ENCODE results near the gene WNK2.
"Not testable (repeated sequence)": the region's sequence is repeated elsewhere in the genome, so short reads cannot be mapped to it uniquely, and the experiment has no call there.

WNK2 gene

DNA sequence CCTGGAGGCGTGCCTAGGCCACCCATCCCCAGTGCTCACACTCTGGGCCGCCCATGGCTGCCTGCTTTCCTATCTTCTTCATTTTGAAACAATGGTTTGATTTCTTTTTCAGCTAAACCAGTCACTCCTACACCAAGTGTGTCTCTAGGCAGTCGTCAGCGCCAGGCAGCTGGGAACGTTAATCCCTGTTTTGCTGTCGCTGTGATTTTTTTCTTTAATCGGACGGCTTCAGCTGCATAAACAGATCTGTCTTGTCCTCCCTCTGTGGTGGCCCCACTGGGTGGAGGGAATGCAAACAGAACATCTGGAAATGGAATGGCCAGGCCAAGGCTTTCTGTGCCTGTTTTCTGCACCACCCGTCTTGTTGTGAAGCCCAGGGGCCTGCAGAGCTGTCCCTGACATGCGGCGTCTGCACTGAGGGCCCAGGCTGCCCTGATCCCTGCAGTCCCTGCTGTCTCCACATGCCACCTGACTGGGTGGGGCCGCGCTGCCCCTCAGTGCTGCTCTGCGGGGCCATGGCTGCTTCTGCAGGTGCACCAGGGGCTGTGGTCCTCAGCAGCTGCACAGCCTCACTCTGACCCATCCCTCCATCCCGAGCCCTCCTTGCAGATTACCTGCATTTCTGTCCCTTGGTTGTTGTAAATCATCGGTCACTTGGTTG, 51.5 kb downstream of the WNK2 start:
- DNase-seq (ENCODE audit: low read depth in 3 of 3, low spot score in 1 of 3): no peak

DNA sequence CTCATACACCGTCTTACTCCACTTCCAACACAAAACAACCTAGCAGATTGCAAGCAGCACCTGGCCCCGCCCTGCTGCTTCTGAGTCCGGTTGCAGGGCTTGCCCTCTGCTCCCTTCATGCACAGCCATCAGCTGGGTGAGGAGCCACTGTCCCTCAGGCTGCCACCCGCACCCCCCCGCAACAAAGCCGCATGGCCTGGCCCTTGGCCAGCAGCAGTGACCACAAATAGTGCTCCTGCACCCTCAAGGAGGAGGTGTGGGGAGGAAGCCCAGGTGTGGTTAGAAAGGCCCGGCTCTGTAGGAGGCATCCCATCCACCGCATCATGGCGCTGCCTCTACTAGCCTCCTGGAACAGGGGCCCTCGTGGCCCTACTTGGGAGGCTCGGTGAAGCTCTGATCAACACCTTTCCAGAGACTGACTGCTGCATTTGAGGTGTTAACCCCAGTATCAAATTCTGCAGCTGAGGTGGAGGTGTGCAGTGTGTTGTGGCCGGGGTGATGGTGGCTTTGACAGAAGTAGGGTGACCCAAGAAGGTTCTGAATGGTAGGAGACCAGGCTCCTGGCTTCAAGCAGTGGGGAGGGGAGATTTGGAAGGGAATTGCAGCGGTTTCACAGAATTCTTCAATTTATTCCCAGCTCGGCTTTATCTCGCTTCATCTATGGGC, 52.7 kb downstream of the WNK2 start:
- no peak for DNase-seq (ENCODE audit: low read depth in 3 of 3, low spot score in 1 of 3)

DNA sequence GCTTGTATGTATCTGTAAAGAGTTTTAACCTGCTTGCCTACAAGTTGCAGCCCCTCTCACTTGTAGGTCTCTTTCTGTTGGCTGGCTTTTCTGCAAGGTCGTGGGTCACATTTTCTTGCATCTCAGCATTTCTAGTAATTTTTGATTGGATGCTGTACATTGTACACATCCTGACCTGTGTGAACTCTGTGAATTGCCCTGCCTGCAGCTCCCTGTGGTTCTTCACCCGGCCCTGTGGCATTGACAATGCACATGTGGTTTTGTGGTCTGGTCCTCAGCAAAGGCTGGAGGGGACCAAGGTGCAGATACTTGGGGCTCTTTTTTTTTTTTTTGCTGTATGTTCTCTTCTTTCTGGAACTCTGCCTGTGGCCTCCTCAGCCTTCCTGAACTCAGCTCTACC, 53.6 kb downstream of the WNK2 start:
- DNase-seq (ENCODE audit: low read depth in 3 of 3, low spot score in 1 of 3): no peak

DNA sequence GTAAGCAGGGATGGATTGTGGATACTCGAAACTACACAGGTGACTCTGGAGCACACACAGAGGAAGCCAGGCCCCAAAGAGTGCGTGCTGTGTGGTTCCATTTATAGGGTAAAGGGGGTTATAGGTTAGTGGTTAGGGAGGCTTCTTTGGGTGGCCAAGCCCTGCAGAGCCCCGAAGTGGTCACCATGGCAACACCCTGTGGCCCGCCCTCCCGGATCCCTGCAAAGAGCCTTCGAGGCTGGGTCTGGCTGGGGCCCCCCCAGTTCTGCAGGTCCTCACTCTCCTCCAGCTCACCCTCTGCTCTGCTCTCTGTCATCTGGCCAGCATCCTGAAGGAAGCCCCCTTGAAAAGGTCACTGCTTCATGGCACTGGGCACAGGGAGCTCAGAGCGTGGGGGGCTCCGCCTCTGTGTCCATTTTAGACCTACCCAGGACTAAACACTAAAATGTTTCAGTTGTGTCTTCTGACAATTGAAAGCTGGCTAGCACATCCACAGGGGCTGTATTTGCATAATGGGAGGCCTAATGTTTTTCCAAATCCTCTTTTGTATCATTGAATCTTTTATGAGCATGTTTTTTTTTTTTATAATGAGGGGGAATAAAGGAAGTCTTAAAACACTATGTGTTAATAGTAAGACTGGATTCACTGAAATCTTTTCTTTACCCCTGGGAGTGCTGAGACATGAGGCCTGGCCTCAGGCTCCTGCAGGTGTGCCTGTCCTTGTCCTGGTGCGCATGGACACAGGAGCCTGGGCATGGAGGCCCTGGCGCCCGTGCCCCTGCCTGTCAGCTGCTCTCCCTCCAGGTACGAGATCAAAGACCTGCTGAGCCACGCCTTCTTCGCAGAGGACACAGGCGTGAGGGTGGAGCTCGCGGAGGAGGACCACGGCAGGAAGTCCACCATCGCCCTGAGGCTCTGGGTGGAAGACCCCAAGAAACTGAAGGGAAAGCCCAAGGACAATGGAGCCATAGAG, 55.3 kb downstream of the WNK2 start:
- DNase-seq (ENCODE audit: low read depth in 3 of 3, low spot score in 1 of 3): no peak

DNA sequence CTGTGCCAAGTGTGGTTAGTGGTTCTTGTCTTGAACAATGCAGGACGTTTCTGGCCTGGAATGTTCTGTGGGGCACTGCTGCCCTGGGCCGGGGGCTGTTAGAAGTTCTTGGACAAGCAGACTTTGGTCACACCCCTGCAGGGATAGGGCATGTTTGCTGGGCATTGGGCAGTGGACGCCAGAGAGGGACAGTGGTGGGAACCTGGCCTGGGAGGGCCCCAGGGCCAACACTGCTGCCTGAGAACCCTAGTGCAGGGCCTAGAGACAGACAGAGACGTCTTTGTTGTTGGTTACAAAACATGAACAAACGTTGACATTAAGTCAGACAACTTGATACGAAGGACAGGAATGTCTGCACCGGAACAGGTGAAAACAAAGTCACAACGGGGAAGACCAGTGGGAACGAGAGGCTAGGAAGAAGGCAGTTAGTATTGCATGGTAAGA, 57.0 kb downstream of the WNK2 start:
- DNase-seq (ENCODE audit: low read depth in 3 of 3, low spot score in 1 of 3): no peak

DNA sequence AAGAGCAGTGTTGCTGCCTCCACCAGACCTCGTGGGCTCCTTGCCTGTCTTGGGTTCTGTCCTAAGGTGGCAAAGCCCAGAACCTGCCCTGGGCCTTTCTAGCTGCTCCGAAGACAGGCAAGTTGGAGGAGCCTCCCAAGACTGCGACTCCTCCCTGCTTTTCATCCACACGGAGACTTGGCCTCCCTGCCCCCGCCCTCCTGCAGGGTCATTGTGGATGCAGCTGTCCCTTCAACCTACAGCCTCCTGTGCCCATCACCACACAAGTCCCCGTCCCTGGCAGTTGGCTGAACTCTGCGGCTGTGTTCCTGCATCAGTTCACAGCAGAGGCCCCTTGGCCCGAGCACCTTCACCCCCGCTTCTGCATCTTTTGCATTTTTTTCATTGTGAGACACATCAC, 59.2 kb downstream of the WNK2 start:
- no peak for DNase-seq (ENCODE audit: low read depth in 3 of 3, low spot score in 1 of 3)

DNA sequence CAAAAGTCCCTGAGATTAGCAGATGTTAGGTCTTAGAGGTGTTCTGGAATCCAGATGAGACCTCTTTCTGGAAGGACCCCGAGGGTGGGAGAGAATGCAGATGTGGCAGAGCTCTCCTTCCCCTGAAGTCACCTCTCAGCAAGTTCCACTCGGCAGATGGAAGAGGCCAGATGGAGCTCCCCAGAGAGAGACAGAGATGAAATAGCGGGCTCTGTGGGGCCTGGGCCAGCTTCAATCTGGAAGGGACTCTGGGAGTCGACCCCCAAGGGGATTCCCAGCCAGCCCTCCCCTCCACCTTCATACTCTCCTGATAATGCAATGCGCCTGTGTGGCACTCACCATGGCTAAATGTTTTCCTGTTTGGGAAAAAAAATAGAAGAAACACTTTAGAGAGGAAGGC, 60.2 kb downstream of the WNK2 start:
- no peak for DNase-seq (ENCODE audit: low read depth in 3 of 3, low spot score in 1 of 3)

DNA sequence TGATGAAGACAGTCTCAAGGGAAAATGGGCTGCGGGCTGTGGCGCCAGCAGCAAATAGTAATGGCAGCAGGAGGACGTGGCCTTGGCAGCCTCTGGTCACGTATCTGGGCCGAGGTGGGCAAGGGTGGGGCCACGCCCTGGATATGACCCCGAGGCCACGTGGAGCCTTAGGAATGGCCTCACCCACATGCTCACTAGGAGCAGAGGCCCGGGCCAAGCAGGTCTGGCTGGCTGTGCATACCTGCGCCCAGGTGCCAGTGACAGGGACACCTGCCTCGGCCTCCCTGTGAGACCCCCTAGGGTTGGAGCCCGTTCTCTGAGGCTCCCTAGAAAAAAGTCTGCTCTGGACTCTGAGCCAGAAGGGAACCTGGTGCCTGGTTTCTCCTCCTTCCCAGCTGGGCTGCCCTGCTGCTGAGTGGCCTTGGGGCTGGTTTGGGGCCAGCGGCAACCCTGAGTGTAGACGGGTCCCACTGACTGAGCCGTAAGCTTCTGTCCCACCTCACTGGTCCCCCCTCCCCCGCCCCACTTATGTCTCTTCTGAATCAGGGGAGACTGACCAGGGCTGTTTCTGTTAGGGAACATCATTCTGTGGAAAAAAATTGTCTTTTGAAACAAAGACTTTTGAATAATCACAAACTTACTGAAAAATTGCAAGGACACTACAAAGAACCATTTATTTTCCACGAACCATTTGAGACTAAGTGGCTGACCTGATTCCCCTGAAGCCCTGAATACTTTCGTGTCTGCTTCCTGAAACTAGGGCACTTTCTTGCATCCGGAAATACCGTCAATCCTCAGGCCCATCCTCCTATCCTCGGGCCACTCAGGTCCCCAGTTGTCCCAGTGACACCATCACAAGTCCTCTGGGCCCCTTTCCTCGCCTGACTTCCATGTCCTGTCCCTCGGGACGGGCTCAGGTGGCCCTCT, 60.8 kb downstream of the WNK2 start:
- DNase-seq (ENCODE audit: low read depth in 3 of 3, low spot score in 1 of 3): no peak

DNA sequence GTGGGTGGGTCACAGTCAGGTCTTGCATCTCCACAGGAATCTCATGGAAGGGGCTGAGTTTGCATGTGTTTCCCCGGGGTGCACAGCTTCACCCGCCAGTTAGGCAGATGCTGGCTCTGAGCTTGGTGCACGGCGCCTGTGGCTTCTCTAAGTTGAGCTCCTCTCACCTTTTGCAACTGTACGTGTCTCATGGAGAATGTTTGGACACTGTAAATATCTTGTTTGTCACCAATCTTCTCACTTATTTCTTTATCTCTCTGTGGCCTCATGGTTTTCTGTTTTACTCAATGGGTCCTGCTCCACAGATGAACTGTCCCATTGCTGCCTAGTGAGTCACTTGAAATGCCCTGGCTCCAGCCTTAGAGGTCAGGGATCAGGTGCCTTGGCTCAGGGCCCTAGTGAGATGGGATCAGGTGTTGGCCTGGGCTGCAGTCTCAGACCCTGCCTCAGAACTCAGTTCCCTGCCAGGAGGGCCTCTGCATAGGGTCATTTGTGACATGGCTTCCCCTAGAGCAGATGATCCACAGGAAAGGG, 61.6 kb downstream of the WNK2 start:
- no peak for DNase-seq (ENCODE audit: low read depth in 3 of 3, low spot score in 1 of 3)

DNA sequence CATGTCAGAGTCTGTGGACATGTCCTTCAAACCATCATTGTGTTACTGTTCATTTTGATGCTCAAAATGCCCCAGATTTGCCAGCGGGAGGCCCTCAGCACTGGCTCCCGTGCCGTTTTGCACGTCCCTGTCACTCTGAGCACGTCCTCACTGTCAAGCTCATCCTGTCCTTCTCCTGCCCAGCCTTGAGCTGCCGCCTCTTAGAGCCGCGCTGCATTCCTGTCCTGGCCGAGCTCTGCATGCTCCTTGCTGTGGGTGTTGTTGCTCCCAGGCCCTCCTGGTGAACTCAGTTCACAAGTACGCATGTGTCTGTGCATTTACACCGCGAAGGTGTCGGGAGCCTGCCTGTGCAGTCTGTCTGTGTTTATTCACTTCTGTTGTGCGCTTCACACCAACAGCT, 62.2 kb downstream of the WNK2 start:
- no peak for DNase-seq (ENCODE audit: low read depth in 3 of 3, low spot score in 1 of 3)

DNA sequence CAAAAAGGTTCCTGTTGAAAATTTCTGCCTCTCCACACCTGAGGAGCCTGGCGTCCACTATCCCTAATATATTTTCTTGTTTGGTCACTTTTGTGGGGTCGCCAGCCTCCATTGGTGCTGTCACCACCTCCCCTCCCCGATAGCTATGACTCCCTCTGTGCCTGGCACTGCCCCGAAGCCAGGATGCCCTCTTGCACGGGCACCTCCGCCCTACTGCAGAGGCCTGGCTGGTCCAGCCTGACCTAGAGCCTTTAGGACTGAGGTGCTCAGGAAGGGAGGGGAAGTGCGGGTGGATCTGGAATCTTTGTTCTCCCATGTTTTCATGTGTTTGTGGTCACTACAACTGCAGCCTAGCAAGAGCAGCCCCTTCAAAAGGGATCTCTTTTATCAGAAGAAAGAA, 62.6 kb downstream of the WNK2 start:
- no peak for DNase-seq (ENCODE audit: low read depth in 3 of 3, low spot score in 1 of 3)

DNA sequence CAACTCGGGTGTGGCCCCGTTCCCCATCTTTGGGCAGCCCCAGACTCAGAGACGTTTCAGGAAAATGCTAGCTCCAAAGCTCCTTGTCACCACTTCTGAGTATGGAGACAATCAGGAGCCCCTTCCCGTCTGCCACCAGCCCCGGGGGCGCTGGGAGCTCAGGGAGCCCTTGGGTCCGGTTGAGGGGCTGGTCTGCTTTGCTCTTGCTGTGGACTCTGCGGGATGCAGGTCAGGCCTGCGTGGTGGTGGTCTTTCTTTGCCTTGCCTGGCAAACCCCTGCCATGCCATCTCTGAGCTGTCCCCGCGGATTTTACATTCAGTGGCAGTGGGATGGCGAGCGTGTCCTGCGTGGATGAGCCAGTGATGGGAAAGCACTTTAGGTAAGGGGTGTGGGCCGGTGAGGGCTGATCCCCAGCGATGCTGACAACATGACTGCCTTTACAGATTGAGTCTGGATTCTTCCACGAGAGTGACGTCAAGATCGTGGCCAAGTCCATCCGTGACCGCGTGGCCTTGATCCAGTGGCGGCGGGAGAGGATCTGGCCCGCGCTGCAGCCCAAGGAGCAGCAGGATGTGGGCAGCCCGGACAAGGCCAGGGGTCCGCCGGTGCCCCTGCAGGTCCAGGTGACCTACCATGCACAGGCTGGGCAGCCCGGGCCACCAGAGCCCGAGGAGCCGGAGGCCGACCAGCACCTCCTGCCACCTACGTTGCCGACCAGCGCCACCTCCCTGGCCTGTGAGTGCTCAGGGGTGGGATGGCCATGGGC, 63.3 kb downstream of the WNK2 start:
- no peak for DNase-seq (ENCODE audit: low read depth in 3 of 3, low spot score in 1 of 3)

DNA sequence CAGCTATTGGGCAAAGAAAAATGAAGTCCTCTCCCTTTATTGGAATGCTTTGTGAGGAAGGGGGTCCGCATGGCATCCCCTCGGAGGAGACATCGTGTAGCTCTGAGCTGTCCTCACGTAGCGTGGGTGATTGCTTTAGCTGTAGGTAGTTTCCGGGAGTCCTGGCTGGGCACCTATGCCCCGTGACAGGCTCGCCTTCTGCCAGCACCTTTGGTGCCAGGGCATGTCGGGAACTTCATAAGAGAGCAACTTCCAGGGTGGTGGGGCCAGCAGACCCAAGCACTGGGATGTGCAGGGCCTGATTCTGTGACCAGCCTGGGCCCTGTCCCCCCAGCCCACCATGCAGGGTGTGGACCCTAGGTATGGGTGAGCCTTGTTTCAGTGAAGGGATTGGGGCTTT, 64.0 kb downstream of the WNK2 start:
- DNase-seq (ENCODE audit: low read depth in 3 of 3, low spot score in 1 of 3): no peak

DNA sequence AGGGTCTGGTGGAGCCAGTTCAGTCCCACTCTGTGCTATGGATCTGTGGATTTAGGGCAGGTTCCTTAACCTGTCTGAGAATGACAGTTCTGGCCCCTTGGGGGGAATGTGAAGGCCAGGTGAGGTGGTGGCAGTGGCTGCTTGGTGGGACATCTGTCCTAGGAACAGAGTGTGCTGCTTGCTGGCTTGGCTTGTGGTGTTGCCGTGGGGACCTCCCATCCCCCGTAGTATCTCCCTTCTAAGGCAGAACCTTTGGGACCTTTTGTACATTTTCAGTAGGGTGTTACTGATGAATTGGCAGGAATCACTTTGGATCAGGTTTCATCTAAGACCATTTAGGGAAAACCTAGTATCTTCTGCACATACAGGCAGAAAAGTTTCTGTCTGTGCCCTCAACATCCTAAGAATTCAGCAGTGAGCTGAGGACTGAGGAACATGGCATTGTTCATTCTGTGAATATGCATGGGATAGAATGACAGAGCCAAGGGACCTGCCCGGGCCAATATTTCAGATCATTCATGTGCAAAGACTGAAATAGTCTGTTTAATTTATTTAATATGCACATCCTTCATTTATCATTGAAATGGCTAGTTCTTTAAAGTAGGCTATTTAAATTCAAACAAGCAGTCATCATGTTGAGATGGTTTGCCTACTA, 64.6 kb downstream of the WNK2 start:
- no peak for DNase-seq (ENCODE audit: low read depth in 3 of 3, low spot score in 1 of 3)

DNA sequence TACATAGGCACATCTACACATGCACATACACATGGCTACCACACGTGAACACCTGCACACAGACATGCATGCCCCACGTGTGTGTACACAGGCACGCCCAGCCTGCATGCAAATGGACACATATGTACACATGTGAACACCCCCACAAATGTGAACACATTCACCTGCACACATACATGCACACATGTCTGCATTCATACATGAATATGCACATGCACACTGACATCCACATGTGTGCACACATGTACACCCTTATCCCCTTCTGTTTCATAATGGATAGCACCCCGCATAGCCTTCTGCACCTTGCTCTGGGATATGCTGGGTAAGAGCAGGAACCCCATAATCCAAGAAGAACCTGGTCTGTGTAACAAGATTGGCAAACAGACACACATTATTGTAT, 66.2 kb downstream of the WNK2 start:
- DNase-seq (ENCODE audit: low read depth in 3 of 3, low spot score in 1 of 3): no peak

DNA sequence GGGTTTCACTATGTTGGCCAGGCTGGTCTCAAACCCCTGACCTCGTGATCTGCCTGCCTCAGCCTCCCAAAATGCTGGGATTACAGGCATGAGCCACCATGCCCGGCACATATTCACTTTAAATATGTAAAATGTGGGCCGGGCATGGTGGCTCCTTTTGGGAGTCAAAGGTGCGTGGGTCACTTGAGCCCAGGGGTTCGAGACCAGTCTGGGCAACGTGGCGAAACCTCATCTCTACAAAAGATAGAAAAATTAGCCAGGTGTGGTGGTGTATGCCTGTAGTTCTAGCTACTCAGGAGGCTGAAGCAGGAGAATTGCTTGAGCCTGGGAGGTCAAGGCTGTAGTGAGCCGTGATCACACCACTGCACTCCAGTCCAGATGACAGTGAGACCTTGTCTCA, 67.4 kb downstream of the WNK2 start:
- not testable (repeated sequence) for DNase-seq (ENCODE audit: low read depth in 3 of 3, low spot score in 1 of 3)

DNA sequence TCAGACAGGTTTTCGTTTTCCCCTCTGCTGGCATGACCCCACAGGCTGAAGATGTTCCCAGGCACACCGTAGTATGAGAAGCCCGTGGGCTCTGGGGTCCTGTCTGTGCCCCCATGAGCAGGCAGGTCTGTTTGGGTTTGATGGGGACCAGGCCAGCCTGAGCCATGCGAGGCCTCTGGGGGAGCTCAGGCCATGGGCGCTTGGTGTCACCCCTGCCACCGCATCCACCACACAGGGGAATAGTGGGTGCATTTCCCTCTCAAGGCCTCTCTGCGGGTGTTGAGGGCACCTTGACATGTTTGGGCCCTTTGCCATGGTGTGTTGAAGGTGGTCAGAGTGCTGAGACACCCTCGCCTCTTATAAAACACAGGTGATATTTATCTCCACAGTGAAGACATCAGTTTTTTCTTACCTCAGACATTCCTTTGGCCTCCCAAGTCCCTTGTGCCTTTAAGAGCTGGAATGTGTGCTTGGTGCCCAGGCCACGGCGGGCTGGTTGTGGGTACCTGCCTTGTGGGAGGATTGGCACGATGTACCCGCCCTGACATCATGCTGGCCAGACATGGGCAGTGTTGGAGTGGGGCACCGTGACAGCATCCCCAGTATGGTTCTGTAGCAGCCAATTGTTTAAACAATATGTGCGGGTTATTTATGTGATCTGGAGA, 68.3 kb downstream of the WNK2 start:
- DNase-seq (ENCODE audit: low read depth in 3 of 3, low spot score in 1 of 3): no peak

DNA sequence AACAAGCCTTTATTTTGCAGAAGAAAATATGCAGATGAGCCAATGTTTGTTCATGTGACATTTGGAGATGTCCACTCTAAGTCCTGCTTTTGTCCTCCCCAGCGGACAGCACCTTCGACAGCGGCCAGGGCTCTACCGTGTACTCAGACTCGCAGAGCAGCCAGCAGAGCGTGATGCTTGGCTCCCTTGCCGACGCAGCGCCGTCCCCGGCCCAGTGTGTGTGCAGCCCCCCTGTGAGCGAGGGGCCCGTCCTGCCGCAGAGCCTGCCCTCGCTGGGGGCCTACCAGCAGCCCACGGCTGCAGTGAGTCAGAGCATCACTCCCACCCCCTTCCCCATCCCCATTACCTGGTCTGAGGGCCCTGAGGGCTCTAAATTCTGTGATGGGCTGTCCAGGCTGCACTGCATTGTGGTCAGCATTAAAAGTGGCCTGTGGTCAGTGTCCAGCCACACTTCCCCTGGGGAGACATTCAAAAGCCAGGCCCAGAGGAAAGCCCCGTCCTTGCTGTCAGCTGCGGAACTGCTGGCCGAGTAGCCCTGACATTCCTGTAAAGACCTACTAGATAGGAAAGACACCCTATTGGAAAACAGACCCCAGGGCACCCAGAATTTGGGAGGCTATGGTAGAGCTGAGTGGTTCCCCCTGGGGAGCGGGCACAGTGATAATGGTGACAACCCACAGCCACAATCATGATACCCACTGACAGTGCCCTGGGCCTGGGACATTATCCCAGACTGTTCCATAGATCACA, 69.0 kb downstream of the WNK2 start:
- DNase-seq (ENCODE audit: low read depth in 3 of 3, low spot score in 1 of 3): no peak

Data from stimulated activated CD4-positive, alpha-beta T cell treated with anti-CD3 and anti-CD28 coated beads, TNF-alpha, amount 100 ng/mL, for 1 hour (primary cell).